H9 (cell line): ENCODE measurements around the gene BIRC5. TPM values are rescaled to one million over a fixed set of nuclear protein-coding genes. Genes with fewer than 3 reads are reported as not detected.

Experiments used
- DNase-seq: peaks from one replicate; pipeline ENCODE4 v3.0.0-alpha.2; 2017
- H2AFZ ChIP-seq: one replicate; pipeline ENCODE4 v1.6.1; 2013; ENCODE audit warnings: mild to moderate bottlenecking, low read length, control low read depth, moderate library complexity
- H2AK5ac ChIP-seq: 2 replicates; pipeline ENCODE4 v1.6.1; 2013; ENCODE audit warnings: low read length, control low read depth, mixed read lengths; ENCODE audit not compliant: insufficient read length
- H2BK120ac ChIP-seq: one replicate; pipeline ENCODE4 v1.6.1; 2013; ENCODE audit warnings: low read depth, mild to moderate bottlenecking, low read length, control low read depth, inconsistent platforms; ENCODE audit not compliant: poor library complexity, severe bottlenecking
- H2BK12ac ChIP-seq: 2 replicates; pipeline ENCODE4 v1.6.1; 2013; ENCODE audit warnings: low read length, control low read depth, mixed read lengths, low read depth; ENCODE audit not compliant: insufficient read length
- H2BK15ac ChIP-seq: 2 replicates; pipeline ENCODE4 v1.6.1; 2013; ENCODE audit warnings: low read depth, low read length, control low read depth
- H2BK20ac ChIP-seq: one replicate; pipeline ENCODE4 v1.6.1; 2013; ENCODE audit warnings: low read depth, mild to moderate bottlenecking, low read length, control low read depth, inconsistent platforms; ENCODE audit not compliant: poor library complexity, severe bottlenecking
- H2BK5ac ChIP-seq: 2 replicates; pipeline ENCODE4 v1.6.1; 2013; ENCODE audit warnings: low read length, control low read depth, mixed read lengths; ENCODE audit not compliant: insufficient read length
- H3K14ac ChIP-seq: 2 replicates; pipeline ENCODE4 v1.6.1; 2013; ENCODE audit warnings: low read length, control low read depth; ENCODE audit not compliant: insufficient read depth
- H3K18ac ChIP-seq: 2 replicates; pipeline ENCODE4 v1.6.1; 2013; ENCODE audit warnings: low read depth, mild to moderate bottlenecking, mixed read lengths, low read length, control low read depth; ENCODE audit not compliant: insufficient read length
- H3K23ac ChIP-seq: 2 replicates; pipeline ENCODE4 v1.6.1; 2013; ENCODE audit warnings: low read length, control low read depth, mixed read lengths, low read depth; ENCODE audit not compliant: insufficient read length
- H3K23me2 ChIP-seq: 2 replicates; pipeline ENCODE4 v1.6.1; 2013; ENCODE audit warnings: low read depth, mild to moderate bottlenecking, mixed read lengths, low read length, control low read depth; ENCODE audit not compliant: insufficient read length, poor library complexity, severe bottlenecking
- H3K27ac ChIP-seq: 2 replicates; pipeline ENCODE4 v1.5.1; 2013; ENCODE audit warnings: low read length, control low read depth, mixed read lengths, low read depth; ENCODE audit not compliant: insufficient read length
- H3K27me3 ChIP-seq: 2 replicates; pipeline ENCODE4 v1.6.1; 2013; ENCODE audit warnings: low read length, control low read depth, inconsistent platforms; ENCODE audit not compliant: insufficient read depth
- H3K4ac ChIP-seq: 2 replicates; pipeline ENCODE4 v1.6.1; 2013; ENCODE audit warnings: low read depth, mild to moderate bottlenecking, control low read depth, inconsistent platforms, low read length, moderate library complexity
- H3K4me1 ChIP-seq: 2 replicates; pipeline ENCODE4 v1.6.1; 2013; ENCODE audit warnings: low read length, control low read depth, inconsistent platforms; ENCODE audit not compliant: insufficient read depth
- H3K4me2 ChIP-seq: 2 replicates; pipeline ENCODE4 v1.6.1; 2013; ENCODE audit warnings: low read length, control low read depth, mixed read lengths; ENCODE audit not compliant: insufficient read length, insufficient read depth
- H3K56ac ChIP-seq: 2 replicates; pipeline ENCODE4 v1.6.1; 2013; ENCODE audit warnings: low read depth, mild to moderate bottlenecking, mixed read lengths, low read length, control low read depth; ENCODE audit not compliant: insufficient read length
- H3K79me1 ChIP-seq: 2 replicates; pipeline ENCODE4 v1.6.1; 2013; ENCODE audit warnings: low read depth, mild to moderate bottlenecking, moderate library complexity, low read length, control low read depth, inconsistent platforms; ENCODE audit not compliant: insufficient read depth, poor library complexity, severe bottlenecking
- H3K79me2 ChIP-seq: 2 replicates; pipeline ENCODE4 v1.6.1; 2013; ENCODE audit warnings: low read length, control low read depth, inconsistent platforms; ENCODE audit not compliant: insufficient read depth
- H3K9ac ChIP-seq: 2 replicates; pipeline ENCODE4 v1.6.1; 2013; ENCODE audit warnings: low read length, control low read depth, mixed read lengths; ENCODE audit not compliant: insufficient read length; ENCODE audit errors: extremely low read depth
- H3K9me3 ChIP-seq: one replicate; pipeline ENCODE4 v1.6.1; 2013; ENCODE audit warnings: low read depth, low read length, inconsistent platforms; ENCODE audit not compliant: control insufficient read depth
- H3T11ph ChIP-seq: one replicate; pipeline ENCODE4 v1.6.1; 2013; ENCODE audit warnings: mild to moderate bottlenecking, low read length, control low read depth, inconsistent platforms
- H4K20me1 ChIP-seq: one replicate; pipeline ENCODE4 v1.6.1; 2013; ENCODE audit not compliant: control insufficient read depth, insufficient read length, insufficient read depth
- H4K5ac ChIP-seq: 2 replicates; pipeline ENCODE4 v1.6.1; 2013; ENCODE audit warnings: low read depth, mild to moderate bottlenecking, mixed read lengths, low read length, control low read depth; ENCODE audit not compliant: insufficient read length
- H4K8ac ChIP-seq: replicated peaks from 2 replicates; pipeline ENCODE4 v1.6.1; 2013; ENCODE audit warnings: low read length, control low read depth, mixed read lengths, low read depth; ENCODE audit not compliant: insufficient read length
- H4K91ac ChIP-seq: 2 replicates; pipeline ENCODE4 v1.6.1; 2013; ENCODE audit warnings: low read depth, mild to moderate bottlenecking, moderate library complexity, mixed read lengths, low read length, control low read depth; ENCODE audit not compliant: insufficient read length
- H3K27ac Mint-ChIP-seq, 3 experiments: 2 replicates in 2 of 3; 3 replicates in 1 of 3; pipeline ENCODE4 v1.8.0; 2020 to 2021; ENCODE audit warnings: mixed read lengths in 3 of 3, mild to moderate bottlenecking in 1 of 3, moderate library complexity in 1 of 3
- H3K27me3 Mint-ChIP-seq: 2 replicates; pipeline ENCODE4 v1.8.0; 2021; ENCODE audit warnings: low read depth, mild to moderate bottlenecking, moderate library complexity, mixed read lengths
- H3K36me3 Mint-ChIP-seq, 3 experiments: 2 replicates in 2 of 3; 3 replicates in 1 of 3; pipeline ENCODE4 v1.8.0; 2020 to 2021; ENCODE audit warnings: low read depth in 3 of 3, mixed read lengths in 3 of 3; ENCODE audit not compliant: insufficient read depth in 1 of 3
- H3K4me1 Mint-ChIP-seq, 2 experiments: 2 replicates each; pipeline ENCODE4 v1.8.0; 2020; ENCODE audit warnings: mixed read lengths in 2 of 2
- H3K4me3 Mint-ChIP-seq, 2 experiments: 2 replicates in 1 of 2; 3 replicates in 1 of 2; pipeline ENCODE4 v1.8.0; 2020 to 2021; ENCODE audit warnings: mild to moderate bottlenecking in 2 of 2, mixed read lengths in 2 of 2, moderate library complexity in 1 of 2
- H3K9me3 Mint-ChIP-seq, 2 experiments: 2 replicates in 1 of 2; 3 replicates in 1 of 2; pipeline ENCODE4 v1.8.0; 2020; ENCODE audit warnings: mild to moderate bottlenecking in 2 of 2, mixed read lengths in 2 of 2, moderate library complexity in 1 of 2
- WGBS: extraction: QIAGEN DNeasy Blood & Tissue Kit; methylation state at CpG from one replicate; pipeline ENCODE4 v1.1.7; 2013; ENCODE audit warnings: missing lambda C conversion rate, low lambda C conversion rate, mixed read lengths; ENCODE audit not compliant: insufficient read length; ENCODE audit errors: extremely low coverage; 5-methylcytosine and 5-hydroxymethylcytosine counted together
- total RNA-seq: library from RNA; stranded (reverse); gene quantifications from 2 replicates; pipeline ENCODE4 v1.2.1, GENCODE V29; 2021
- TF ChIP-seq, protein P1 (sequence below): fragments of 200-600 bp; sonication (generic); conservative IDR thresholded peaks from 3 replicates; pipeline ENCODE4 v1.8.0; 2021; ENCODE audit warnings: antibody characterized with exemption, mild to moderate bottlenecking

Gene BIRC5
- total RNA-seq, 1 experiment from 2014 or later: 97.8 TPM

DNA sequence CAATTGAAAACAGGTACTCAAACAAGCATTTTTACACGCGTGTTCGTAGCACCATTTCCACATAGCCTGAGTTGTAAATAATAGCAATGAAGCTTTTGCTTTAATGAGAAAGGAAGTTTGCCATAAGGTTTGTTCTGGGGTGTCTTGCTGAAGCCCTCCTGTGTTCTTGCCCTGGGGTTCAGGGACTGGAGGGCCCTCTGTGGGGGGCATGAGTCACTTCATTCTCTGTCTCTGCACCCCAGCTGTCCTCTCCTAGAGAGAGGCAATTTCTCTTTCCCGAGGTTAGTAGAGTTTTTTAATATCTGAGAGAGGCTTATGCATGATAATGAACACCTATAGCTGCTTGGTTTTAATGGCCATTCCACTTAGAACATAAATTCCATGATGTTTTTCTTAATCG, 17.3 kb upstream of the BIRC5 start:
- Histone ChIP-seq H3K23ac (no peak overlapping the region), H3K79me2 (no peaks in the 10 kb centered on the region; the same call in 1 of the 2 replicates), H3T11ph (no peak overlapping the region), H3K56ac (no peak overlapping the region), H3K27me3 (no peaks in the 10 kb centered on the region), H3K4ac (no peak overlapping the region), H3K14ac (no peak overlapping the region), H2BK12ac (no peak overlapping the region), H3K4me2 (no peak overlapping the region), H4K8ac (no peak overlapping the region), H2AK5ac (no peak overlapping the region), H2AFZ (no peak overlapping the region), H3K9me3 (no peaks in the 10 kb centered on the region), H3K4me1 (peaks cover 10% of the 10 kb centered on the region; the same call in 1 of the 2 replicates), H2BK15ac (no peak overlapping the region), H2BK20ac (no peak overlapping the region), H3K79me1 (no peaks in the 10 kb centered on the region), H3K18ac (no peak overlapping the region), H3K23me2 (no peaks in the 10 kb centered on the region), H4K5ac (no peak overlapping the region), H2BK5ac (no peak overlapping the region), H4K20me1 (no peaks in the 10 kb centered on the region), H4K91ac (no peak overlapping the region), H3K9ac (no peak overlapping the region), H2BK120ac (no peak overlapping the region), H3K27ac (no peak overlapping the region)
- Mint-ChIP-seq H3K4me3 (peak overlapping the region in 1 of 2 experiments; percentile 9; a peak in 1 of 5 replicates), H3K4me1 (peaks cover 24 to 25% of the 10 kb centered on the region in 2 experiments), H3K9me3 (no peaks in the 10 kb centered on the region), H3K27me3 (no peaks in the 10 kb centered on the region), H3K27ac (peak overlapping the region in 1 of 3 experiments; percentile 76; a peak in 4 of 7 replicates), H3K36me3 (peaks cover 25 to 66% (median 63%) of the 10 kb centered on the region in 3 experiments; a peak in 6 of 7 replicates)
- TF ChIP-seq, protein P1, sequence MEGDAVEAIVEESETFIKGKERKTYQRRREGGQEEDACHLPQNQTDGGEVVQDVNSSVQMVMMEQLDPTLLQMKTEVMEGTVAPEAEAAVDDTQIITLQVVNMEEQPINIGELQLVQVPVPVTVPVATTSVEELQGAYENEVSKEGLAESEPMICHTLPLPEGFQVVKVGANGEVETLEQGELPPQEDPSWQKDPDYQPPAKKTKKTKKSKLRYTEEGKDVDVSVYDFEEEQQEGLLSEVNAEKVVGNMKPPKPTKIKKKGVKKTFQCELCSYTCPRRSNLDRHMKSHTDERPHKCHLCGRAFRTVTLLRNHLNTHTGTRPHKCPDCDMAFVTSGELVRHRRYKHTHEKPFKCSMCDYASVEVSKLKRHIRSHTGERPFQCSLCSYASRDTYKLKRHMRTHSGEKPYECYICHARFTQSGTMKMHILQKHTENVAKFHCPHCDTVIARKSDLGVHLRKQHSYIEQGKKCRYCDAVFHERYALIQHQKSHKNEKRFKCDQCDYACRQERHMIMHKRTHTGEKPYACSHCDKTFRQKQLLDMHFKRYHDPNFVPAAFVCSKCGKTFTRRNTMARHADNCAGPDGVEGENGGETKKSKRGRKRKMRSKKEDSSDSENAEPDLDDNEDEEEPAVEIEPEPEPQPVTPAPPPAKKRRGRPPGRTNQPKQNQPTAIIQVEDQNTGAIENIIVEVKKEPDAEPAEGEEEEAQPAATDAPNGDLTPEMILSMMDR: no peak
- no peak for DNase-seq
- WGBS: no CpG with 5 or more reads among the region's 5 CpGs
